ENCODE measurements around the gene SARS2.

SARS2 gene

DNA sequence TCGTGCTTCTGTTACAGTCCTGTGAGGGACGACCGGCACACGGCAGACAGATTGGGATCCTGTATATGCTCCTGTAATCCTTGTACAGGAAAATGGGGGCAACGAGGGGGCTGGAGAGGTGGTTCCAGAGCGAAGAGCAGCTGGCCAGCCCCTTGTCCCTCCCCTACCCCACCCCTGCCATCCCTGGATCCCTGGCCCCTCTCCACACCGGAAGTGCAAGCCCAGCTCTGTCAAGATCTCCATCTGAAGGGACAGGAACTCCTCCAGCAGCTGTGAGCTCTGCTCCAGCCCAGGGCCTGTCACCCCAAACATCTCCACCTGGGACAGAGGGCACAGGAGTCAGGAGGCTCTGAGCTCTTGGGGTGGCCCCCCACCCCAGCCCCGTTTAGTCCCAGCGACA lies 13.0 kb downstream of the SARS2 start:
- no peak for DNase-seq

DNA sequence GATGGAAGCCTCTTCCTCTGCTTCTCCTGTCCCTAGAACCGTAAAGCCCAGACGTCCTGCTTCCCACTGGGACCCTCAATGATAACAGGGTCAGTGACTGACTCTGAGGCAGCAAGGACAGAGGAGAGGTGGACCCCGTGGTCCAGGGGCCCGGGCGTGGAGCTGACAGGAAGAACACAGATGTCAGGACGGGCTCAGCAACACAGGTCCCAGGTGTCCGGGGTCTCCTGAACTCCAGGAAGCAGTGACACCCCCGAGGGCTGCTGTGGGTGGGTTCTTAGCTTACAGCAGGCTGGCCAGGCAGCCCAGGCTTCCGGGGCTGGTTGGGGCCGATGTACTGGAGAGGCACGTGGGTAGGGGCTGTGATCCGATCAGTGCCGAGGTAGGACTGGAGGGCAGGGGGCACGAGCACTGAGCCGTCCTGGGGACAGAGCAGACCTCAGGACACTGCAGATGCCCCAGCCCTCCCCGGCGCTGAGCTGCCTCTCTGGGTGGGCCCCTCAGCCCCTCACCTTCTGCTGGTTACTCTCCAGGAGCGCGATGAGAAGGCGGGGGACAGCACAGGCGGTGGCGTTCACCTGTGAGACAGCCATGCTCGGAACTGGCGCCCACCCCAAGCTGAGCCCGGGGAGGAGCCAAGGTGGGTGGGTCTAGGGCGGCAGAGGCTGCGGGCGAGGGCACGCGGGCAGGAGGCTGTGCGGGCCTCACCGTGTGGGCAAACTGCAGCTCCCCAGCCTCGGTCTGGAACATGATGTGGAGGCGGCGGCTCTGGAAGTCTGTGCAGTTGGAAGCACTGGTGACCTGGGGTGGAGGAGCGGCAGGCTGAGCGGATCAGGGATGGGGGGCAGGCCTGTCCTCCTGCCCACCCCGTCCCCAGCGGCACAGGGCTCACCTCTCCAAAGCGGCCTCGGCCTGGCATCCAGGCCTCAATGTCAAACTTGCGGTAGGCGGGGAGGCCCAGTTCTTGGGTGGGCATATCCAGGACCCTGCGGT lies 14.9 kb downstream of the SARS2 start:
- DNase-seq = no peak

GRCh38 chr19:38913958-38914357 lies 16.6 kb downstream of the SARS2 start:
- DNase-seq = no peak

DNA sequence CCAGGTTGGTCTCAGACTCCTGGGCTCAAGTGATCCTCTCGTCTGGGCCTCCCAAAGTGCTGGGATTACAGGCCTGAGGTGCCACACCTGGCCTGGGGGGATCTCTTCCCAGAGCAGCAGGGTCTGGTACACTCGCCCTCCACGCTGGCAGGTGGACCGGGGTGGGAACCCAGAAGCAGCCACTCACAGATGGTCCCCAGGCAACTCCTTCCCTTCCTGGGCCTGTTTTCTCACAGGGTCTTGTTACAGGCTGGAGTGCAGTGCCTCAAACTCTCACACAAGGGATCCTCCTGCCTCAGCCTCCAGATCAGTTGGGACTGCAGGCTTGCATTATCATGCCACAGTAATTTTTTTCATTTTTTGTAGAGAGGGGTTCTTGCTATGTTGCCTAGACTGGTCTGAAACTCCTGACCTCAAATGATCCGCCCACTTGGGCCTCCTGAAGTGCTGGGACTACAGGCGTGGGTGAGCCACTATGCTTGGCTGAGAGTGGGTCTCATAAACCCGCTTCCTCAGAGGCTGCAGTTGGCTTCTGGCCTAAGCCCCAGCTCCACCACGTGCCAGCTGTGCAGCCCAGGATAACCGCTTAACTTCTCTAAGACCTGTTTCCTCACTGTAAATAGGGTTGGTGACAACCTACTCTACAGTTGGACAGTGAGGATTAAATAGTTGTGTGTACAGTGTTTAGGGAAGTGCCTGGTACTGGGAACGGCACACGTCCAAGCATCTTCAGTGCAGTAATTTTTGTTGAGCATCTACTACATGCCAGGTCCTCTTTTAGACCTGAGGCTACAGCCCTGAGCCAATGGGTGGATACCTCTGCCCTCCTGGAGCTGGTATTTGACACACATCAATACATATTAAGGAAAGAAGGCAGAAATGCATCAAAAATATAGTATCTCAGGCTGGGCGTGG lies 17.7 kb downstream of the SARS2 start:
- no peak for DNase-seq

DNA sequence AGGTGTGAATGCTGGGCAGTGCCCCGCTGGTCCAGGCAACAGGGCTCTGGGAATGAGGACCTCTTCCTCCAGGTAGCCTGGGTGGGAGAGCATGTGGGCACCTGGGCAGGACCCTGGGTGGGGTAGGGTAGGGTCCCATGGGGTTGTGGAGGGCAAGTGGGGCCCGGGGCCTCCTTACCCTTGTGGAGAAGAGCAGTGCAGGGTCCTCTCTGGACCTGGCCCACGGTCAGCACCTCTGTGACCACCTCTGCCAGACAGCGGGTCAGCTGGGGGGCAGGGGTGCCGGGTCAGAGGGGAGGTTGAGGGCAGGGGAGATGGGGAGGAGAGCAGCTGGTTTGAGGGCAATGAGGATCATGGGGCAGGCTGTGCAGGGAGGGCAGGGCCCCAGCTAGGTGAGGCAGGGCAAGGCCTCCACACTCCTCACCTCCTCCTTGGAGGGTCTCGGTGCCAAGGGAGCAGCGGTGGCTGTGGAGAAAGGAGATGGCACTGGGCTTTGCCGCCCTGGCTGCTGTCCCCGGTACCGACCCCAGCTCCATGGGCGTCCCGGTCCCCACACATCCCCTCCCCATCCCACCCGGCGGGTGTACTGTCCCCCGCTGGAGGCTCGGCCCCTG lies 19.1 kb downstream of the SARS2 start:
- no peak for DNase-seq

- no peak for DNase-seq
These were observed 20.1 kb downstream of the SARS2 start for GRCh38 chr19:38910488-38910887.

DNA sequence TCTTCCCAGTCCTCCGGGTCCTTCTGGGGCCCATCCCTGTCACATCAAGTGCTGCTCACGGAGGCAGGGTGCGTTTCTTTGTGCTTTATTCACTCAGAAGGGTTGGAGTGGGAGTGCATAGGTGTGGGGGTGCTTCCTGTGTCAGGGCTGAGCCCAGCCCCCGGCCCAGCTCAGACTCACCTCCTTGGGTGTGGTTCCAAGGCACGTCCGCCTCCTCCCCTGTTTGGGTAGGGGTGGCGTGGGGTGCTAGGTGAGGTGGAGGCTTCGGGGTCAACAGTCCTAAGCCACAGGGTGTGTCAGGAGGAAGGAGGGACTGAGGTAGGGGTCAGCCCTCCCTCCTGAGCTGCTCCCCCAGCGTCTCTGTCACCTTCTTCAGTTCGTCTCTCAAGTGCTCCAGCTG lies 21.7 kb downstream of the SARS2 start:
- no peak for DNase-seq

DNA sequence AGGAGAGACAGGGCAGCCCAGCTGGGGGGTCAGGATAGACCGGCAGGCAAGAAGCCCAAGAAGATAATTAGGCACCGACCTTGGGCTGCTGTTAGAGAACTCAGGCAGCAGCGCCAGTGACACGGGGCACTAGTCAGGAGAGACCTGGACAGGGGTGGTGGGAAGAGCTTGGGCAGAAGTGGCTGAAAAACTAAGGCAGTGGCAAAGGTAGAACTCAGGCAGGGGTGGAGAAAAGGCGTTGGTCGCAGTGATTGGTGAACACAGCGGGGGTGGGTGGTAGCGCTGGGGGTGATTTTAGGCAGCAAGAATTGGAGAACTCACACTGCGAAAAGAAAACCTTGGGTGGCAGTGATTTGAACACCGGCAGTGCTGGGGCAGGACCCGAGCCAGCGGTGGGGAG lies 22.9 kb downstream of the SARS2 start:
- no peak for DNase-seq

DNA sequence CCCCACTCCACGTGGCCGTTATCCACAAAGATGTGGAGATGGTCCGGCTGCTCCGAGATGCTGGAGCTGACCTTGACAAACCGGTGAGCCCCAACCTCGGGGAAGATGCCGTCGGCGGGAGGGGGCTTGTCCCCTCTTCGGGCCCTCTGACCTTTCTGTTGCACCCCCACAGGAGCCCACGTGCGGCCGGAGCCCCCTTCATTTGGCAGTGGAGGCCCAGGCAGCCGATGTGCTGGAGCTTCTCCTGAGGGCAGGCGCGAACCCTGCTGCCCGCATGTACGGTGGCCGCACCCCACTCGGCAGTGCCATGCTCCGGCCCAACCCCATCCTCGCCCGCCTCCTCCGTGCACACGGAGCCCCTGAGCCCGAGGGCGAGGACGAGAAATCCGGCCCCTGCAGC lies 23.3 kb downstream of the SARS2 start:
- DNase-seq = no peak

- DNase-seq = no peak
These were observed 24.9 kb downstream of the SARS2 start for GRCh38 chr19:38905620-38906019.

DNA sequence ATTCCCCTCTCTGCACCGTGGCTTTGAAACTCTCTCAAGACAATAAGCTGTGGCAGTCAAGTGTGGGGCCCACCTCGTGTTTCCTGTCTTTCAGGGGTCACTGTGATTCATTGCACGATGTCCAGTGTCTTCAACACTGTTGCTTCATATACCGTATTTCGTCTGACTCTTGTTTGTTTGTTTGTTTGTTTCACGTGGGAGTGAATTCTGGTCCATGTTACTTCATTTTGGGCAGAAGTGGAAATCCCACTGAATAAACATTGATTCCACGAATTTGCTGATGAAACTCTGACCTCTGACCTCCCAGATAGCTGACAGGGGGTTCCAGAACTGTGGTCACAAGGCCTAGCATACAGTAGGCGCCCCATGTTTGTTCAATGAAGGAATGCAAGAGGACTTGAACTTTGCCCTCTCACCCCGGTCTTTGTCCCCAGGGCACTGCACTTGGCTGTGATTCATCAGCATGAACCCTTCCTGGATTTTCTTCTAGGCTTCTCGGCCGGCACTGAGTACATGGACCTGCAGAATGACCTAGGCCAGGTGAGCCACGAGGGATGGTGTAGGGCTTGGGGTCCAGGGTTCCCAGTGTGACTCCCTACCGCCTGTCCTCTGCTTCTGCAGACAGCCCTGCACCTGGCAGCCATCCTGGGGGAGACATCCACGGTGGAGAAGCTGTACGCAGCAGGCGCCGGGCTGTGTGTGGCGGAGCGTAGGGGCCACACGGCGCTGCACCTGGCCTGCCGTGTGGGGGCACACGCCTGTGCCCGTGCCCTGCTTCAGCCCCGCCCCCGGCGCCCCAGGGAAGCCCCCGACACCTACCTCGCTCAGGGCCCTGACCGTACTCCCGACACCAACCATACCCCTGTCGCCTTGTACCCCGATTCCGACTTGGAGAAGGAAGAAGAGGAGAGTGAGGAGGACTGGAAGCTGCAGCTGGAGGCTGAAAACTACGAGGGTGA lies 25.7 kb downstream of the SARS2 start:
- DNase-seq = no peak

GRCh38 chr19:38901683-38902082 lies 28.9 kb downstream of the SARS2 start:
- no peak for DNase-seq

GRCh38 chr19:38900743-38901190 lies 29.8 kb downstream of the SARS2 start:
- DNase-seq = no peak

- no peak for DNase-seq
These were observed 30.3 kb downstream of the SARS2 start for GRCh38 chr19:38900202-38900629.

- DNase-seq = peak; percentile 100
These were observed 30.9 kb downstream of the SARS2 start, which contains the start of the genes NFKBIB and SIRT2 for GRCh38 chr19:38899447-38900201. NFKBIB (plus strand) TSS chr19:38899969; CDS start chr19:38900033, 64 bp downstream. SIRT2 (minus strand) TSS chr19:38899618; CDS start chr19:38899521, 97 bp downstream.

GRCh38 chr19:38898788-38899446 lies 31.6 kb downstream of the SARS2 start:
- no peak for DNase-seq

- DNase-seq = no peak
These were observed 35.6 kb downstream of the SARS2 start for GRCh38 chr19:38894968-38895367.

DNA sequence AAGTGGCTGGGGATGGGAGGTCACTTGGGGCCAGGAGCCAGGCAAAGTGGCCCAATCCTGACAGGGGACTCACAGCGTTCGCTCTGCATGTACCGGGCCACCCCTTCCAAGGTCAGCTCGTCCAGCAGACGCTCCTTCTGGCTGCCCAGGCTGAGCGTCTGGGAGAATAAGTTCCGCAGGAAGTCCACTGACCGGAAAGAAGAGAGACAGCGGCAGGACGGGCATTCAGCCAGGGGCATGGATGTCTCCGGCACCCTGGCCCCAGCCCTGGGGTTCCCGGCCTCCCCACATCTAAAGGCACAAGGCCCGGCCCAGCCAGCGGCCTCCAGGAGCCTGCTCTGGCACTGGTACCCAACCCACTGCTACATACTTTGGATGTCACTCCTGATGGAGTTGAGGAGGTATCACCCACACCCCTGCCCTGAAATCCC lies 37.2 kb downstream of the SARS2 start:
- DNase-seq = peak; percentile 19

DNA sequence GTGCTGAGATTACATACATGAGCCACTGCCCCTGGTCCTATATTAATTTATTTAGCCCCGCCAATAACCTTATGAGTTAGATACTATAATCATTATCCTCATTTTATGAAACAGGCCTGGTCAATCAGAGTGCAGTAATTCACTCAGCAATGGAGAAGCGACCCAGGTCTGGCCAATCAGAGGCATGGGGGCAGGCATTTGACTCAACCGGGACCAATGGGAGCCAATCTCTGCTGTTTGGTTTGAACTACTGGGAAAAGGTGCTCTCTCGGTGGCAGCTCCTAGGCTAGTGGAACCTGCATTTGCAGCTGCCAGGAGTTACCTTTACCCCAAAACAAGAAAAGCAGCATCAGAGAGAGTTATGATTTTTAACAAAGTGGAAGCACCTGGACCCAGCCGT lies 37.7 kb downstream of the SARS2 start:
- DNase-seq = no peak

- DNase-seq = peak; percentile 50
These were observed 38.8 kb downstream of the SARS2 start for GRCh38 chr19:38891771-38892170.
